NCI-H128 (cell line): ENCODE data around the gene NCR1.
"Not testable (repeated sequence)": the region's sequence is repeated elsewhere in the genome, so short reads cannot be mapped to it uniquely, and the experiment has no call there.

Source experiments
- DNase-seq: peaks from one replicate; lab custom pipeline; 2025; ENCODE audit not compliant: unreplicated experiment; lab: John Stamatoyannopoulos, UW

The NCR1 gene

GRCh38 chr19:54906819-54907218 lies 871 bp downstream of the NCR1 start:
- DNase-seq: no peak

- DNase-seq: not testable (repeated sequence)
These were observed 2.0 kb downstream of the NCR1 start for GRCh38 chr19:54907899-54908298.

- no peak for DNase-seq
These were observed 10.9 kb downstream of the NCR1 start for GRCh38 chr19:54916822-54917221.

- DNase-seq: no peak
These were observed 12.6 kb downstream of the NCR1 start for GRCh38 chr19:54918499-54918898.

- not testable (repeated sequence) for DNase-seq
These were observed 14.0 kb downstream of the NCR1 start for GRCh38 chr19:54919646-54920563.

GRCh38 chr19:54921082-54921481 lies 15.1 kb downstream of the NCR1 start:
- DNase-seq: no peak

GRCh38 chr19:54923276-54923675 lies 17.3 kb downstream of the NCR1 start:
- no peak for DNase-seq

- DNase-seq: no peak
These were observed 22.4 kb downstream of the NCR1 start for GRCh38 chr19:54928299-54928698.

GRCh38 chr19:54937926-54938325 lies 32.0 kb downstream of the NCR1 start:
- no peak for DNase-seq

- no peak for DNase-seq
These were observed 33.0 kb downstream of the NCR1 start for GRCh38 chr19:54938906-54939305.

- not testable (repeated sequence) for DNase-seq
These were observed 33.6 kb downstream of the NCR1 start for GRCh38 chr19:54939538-54939937.

- not testable (repeated sequence) for DNase-seq
These were observed 37.9 kb downstream of the NCR1 start for GRCh38 chr19:54943772-54944361.

GRCh38 chr19:54947381-54947780 lies 41.4 kb downstream of the NCR1 start, which contains the start of gene NLRP7:
Gene NLRP7 (minus strand): TSS chr19:54947530.
- DNase-seq: no peak

- no peak for DNase-seq
These were observed 43.5 kb downstream of the NCR1 start for GRCh38 chr19:54949412-54949811.

- not testable (repeated sequence) for DNase-seq
These were observed 44.6 kb downstream of the NCR1 start for GRCh38 chr19:54950580-54950979.

GRCh38 chr19:54952591-54953344 lies 46.8 kb downstream of the NCR1 start:
- DNase-seq: no peak

GRCh38 chr19:54953345-54953713 lies 47.4 kb downstream of the NCR1 start:
- DNase-seq: not testable (repeated sequence)

GRCh38 chr19:54955376-54955775 lies 49.4 kb downstream of the NCR1 start:
- DNase-seq: no peak

- no peak for DNase-seq
These were observed 53.9 kb downstream of the NCR1 start for GRCh38 chr19:54959840-54960239.
